ENCODE measurements around the gene HDAC5.

Gene HDAC5

DNA sequence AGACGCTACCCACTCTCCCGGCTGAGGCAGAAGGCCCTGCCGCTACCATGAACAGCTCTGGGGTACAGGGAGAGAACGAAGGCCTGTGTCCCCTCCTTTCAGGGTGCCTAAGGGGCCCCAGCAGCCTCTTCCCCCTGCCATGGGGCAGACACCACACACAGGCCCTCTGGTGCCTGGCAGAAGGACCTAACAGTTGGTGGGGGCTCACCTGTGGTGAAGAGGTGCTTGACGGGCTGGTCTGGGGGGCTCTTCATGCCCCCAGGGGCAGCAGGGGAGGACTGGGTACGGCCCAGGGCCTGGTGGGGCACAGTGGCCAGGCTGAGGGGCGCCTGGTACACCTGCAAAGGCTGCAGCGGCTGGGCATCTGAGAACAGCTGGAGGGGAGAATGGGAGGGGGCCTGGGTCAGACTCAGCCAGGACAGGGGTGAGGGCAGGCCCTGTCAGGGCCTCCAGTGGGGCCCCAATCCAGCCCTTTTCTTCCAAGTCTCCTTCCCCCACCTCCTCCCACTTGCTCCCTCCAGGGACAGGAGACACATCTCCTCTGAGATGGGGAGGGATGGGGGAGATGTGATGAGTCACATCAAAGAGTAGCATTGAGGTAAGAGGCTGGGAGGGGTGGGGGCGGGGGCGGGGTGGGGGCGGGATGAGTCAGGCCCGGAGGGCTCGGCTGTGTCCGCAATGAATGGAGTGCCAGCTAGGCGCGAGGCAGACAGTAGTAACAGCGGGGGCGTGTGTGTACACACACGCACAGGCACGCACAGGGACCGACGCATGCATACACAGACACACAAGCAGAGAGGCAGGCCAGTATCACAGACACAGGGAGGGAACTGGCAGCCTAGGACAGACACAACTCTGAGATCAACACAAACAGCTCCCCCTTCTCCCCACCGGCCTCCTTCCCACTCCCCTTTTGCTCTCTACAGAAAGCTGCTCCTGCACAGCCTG lies 36.8 kb downstream of the HDAC5 start:
- peaks cover 26 to 45% of the 10 kb centered on the region in 2 donors for H3K36me3 ChIP-seq (ENCODE audit: control insufficient read depth in 2 of 2, insufficient read depth in 2 of 2, low read length in 2 of 2)
- no peak overlapping the region for H3K9ac ChIP-seq (ENCODE audit: low read depth in 1 of 2, low read length in 2 of 2)
- H3K9me3 ChIP-seq (ENCODE audit: control insufficient read depth in 2 of 2, low read length in 2 of 2): no peaks in the 10 kb centered on the region
- no peak overlapping the region for H3K27ac ChIP-seq (ENCODE audit: low read depth in 2 of 2, low read length in 2 of 2)
- H3K4me3 ChIP-seq (ENCODE audit: low read length in 2 of 2): no peak overlapping the region
- peaks cover 0 to 2% of the 10 kb centered on the region in 2 donors for H3K4me1 ChIP-seq (ENCODE audit: control insufficient read depth in 2 of 2, insufficient read depth in 2 of 2, low read length in 2 of 2)
- H3K27me3 ChIP-seq (ENCODE audit: control insufficient read depth in 2 of 2, insufficient read depth in 2 of 2, low read length in 2 of 2): no peaks in the 10 kb centered on the region

DNA sequence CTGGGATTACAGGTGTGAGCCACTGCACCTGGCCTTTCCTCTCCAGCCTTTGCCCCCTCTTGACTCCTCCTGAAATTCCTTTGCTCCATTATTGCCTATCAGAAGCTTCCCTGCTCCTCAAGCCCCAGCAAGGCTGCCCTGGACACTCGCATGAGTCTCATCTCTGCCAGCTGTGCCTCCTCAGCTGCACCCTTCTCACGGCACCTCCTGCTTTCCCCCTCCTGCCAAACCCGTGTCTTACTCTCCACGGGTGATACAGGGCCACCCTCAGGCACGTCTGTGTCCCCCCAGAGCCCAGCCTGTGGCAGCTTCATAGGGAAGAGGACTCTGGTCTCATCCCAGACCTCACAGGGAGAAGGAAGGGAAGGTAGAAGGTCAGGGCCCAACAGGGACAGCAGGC lies 37.5 kb downstream of the HDAC5 start:
- H3K27ac ChIP-seq (ENCODE audit: low read depth in 2 of 2, low read length in 2 of 2): no peak overlapping the region
- H3K36me3 ChIP-seq (ENCODE audit: control insufficient read depth in 2 of 2, insufficient read depth in 2 of 2, low read length in 2 of 2): peaks cover 23 to 39% of the 10 kb centered on the region in 2 donors
- no peaks in the 10 kb centered on the region for H3K27me3 ChIP-seq (ENCODE audit: control insufficient read depth in 2 of 2, insufficient read depth in 2 of 2, low read length in 2 of 2)
- H3K9ac ChIP-seq (ENCODE audit: low read depth in 1 of 2, low read length in 2 of 2): no peak overlapping the region
- no peaks in the 10 kb centered on the region for H3K9me3 ChIP-seq (ENCODE audit: control insufficient read depth in 2 of 2, low read length in 2 of 2)
- H3K4me1 ChIP-seq (ENCODE audit: control insufficient read depth in 2 of 2, insufficient read depth in 2 of 2, low read length in 2 of 2): peaks cover 0 to 2% of the 10 kb centered on the region in 2 donors
- H3K4me3 ChIP-seq (ENCODE audit: low read length in 2 of 2): no peak overlapping the region

DNA sequence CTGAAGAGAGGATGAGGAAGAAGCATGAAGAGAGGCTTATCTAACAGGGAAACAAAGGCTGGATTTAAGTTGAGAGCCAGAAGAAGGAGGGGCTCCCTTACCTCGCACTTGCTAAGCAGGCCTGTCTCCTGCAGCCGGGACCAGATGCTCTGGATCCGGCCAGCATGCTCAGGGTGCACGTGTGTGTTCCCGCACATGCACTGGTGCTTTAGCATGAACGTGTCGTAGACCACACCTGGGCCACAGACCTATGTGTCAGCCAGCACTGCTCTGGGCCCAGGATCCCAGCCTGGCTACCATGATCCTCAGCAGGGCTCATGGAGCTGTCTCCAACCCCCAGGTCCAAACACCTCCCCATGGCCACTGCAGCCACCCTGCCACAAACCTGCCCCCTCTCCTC lies 38.5 kb downstream of the HDAC5 start:
- Histone ChIP-seq H3K4me1 (ENCODE audit: control insufficient read depth in 2 of 2, insufficient read depth in 2 of 2, low read length in 2 of 2) (peaks cover 0 to 2% of the 10 kb centered on the region in 2 donors), H3K27ac (ENCODE audit: low read depth in 2 of 2, low read length in 2 of 2) (no peak overlapping the region), H3K4me3 (ENCODE audit: low read length in 2 of 2) (no peak overlapping the region), H3K9me3 (ENCODE audit: control insufficient read depth in 2 of 2, low read length in 2 of 2) (no peaks in the 10 kb centered on the region), H3K9ac (ENCODE audit: low read depth in 1 of 2, low read length in 2 of 2) (no peak overlapping the region), H3K27me3 (ENCODE audit: control insufficient read depth in 2 of 2, insufficient read depth in 2 of 2, low read length in 2 of 2) (no peaks in the 10 kb centered on the region), H3K36me3 (ENCODE audit: control insufficient read depth in 2 of 2, insufficient read depth in 2 of 2, low read length in 2 of 2) (peaks cover 29 to 46% of the 10 kb centered on the region in 2 donors)

DNA sequence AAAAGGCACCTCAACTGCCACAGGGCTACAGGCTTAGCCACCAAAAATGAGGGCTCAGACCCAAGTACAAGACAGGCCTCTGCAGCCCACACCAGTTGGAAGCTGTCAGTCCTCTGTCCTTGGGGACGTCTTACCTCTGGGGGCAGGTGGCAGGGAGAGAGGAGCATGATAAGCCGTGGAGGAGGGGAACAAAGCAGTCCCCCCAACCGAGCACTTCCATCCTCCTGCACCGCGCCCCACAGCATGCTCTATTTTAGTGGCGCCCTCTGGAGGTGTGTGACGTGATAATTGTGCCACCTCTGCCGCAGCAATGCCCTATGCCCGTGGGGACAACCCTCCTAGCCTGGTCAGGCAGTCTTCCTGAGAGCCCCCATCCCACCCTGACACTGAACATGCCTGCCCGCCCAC lies 39.3 kb downstream of the HDAC5 start:
- Histone ChIP-seq H3K27ac (ENCODE audit: low read depth in 2 of 2, low read length in 2 of 2) (no peak overlapping the region), H3K36me3 (ENCODE audit: control insufficient read depth in 2 of 2, insufficient read depth in 2 of 2, low read length in 2 of 2) (peaks cover 32 to 48% of the 10 kb centered on the region in 2 donors), H3K27me3 (ENCODE audit: control insufficient read depth in 2 of 2, insufficient read depth in 2 of 2, low read length in 2 of 2) (no peaks in the 10 kb centered on the region)

DNA sequence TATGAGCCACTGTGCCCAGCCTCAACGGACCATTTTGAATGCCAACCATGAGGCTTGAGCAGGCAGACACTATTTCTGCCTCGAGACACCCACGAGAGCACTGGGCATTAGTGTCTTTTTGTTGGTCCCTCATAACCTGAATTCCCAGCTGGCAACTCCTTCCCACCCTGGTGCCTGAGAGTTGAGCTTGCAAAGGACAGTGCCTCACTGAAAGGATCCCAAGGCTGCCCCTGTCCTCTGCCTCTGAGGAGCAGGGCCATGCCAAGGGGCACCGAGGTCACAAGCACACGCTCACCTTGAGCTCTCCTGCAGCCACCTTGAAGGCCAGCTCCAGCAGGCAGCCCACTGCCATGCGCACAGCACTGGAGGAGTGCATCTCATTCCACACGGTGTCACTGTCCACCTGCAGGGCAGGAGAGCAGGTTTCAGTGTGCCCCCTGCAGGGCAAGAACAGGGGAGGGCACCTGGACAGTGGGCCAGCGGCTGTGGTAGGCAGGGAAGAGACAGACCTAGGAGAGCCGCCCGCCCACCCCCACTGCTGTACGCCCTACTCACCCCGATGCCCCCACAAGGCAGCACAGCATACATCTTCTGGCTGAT lies 40.1 kb downstream of the HDAC5 start:
- H3K27me3 ChIP-seq (ENCODE audit: control insufficient read depth in 2 of 2, insufficient read depth in 2 of 2, low read length in 2 of 2): no peaks in the 10 kb centered on the region
- peaks cover 34 to 50% of the 10 kb centered on the region in 2 donors for H3K36me3 ChIP-seq (ENCODE audit: control insufficient read depth in 2 of 2, insufficient read depth in 2 of 2, low read length in 2 of 2)
- H3K9me3 ChIP-seq (ENCODE audit: control insufficient read depth in 2 of 2, low read length in 2 of 2): no peaks in the 10 kb centered on the region
- H3K4me1 ChIP-seq (ENCODE audit: control insufficient read depth in 2 of 2, insufficient read depth in 2 of 2, low read length in 2 of 2): peaks cover 0 to 2% of the 10 kb centered on the region in 2 donors
- H3K27ac ChIP-seq (ENCODE audit: low read depth in 2 of 2, low read length in 2 of 2): no peak overlapping the region
- no peak overlapping the region for H3K9ac ChIP-seq (ENCODE audit: low read depth in 1 of 2, low read length in 2 of 2)
- H3K4me3 ChIP-seq (ENCODE audit: low read length in 2 of 2): no peak overlapping the region

More for the DNA sequence above, 39.3 kb downstream of the HDAC5 start:
- no peak overlapping the region for H3K9ac ChIP-seq (ENCODE audit: low read depth in 1 of 2, low read length in 2 of 2)
- H3K9me3 ChIP-seq (ENCODE audit: control insufficient read depth in 2 of 2, low read length in 2 of 2): no peaks in the 10 kb centered on the region
- H3K4me3 ChIP-seq (ENCODE audit: low read length in 2 of 2): no peak overlapping the region
- peaks cover 0 to 2% of the 10 kb centered on the region in 2 donors for H3K4me1 ChIP-seq (ENCODE audit: control insufficient read depth in 2 of 2, insufficient read depth in 2 of 2, low read length in 2 of 2)

DNA sequence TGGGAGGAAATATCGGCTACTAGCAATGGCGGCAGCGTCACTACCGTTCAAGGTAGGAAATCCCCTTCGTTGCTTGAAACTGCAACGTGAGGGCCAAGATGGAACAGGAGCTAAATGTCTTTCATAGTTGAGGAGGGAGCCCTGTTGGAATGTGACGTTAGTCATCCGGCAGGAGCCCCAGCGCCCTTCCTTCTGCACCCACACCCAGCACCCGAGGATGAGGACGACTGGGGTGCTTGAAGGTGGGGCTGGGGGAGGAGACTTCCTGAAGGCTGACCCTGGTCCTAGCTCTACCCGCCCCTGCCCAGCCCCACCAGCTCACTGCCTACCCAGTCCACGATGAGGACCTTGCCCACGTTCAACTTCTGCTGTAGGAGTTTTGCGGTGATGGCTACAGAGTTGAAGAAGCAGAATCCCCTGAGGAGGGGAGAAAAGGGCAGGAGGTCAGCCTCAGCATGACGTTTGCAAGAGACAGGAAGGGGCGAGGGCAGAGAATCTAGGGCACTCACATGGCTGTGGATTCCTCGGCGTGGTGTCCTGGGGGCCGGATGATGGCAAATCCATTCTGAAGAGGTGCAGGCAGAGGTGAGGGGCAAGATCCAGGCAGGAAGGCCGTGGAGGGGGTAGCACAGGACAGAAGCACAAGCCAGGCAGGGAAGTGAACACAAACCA lies 41.0 kb downstream of the HDAC5 start:
- Histone ChIP-seq H3K36me3 (ENCODE audit: control insufficient read depth in 2 of 2, insufficient read depth in 2 of 2, low read length in 2 of 2) (peaks cover 41 to 49% of the 10 kb centered on the region in 2 donors), H3K9ac (ENCODE audit: low read depth in 1 of 2, low read length in 2 of 2) (no peak overlapping the region), H3K9me3 (ENCODE audit: control insufficient read depth in 2 of 2, low read length in 2 of 2) (no peaks in the 10 kb centered on the region), H3K27ac (ENCODE audit: low read depth in 2 of 2, low read length in 2 of 2) (no peak overlapping the region), H3K4me3 (ENCODE audit: low read length in 2 of 2) (no peak overlapping the region), H3K4me1 (ENCODE audit: control insufficient read depth in 2 of 2, insufficient read depth in 2 of 2, low read length in 2 of 2) (peaks cover 0 to 2% of the 10 kb centered on the region in 2 donors), H3K27me3 (ENCODE audit: control insufficient read depth in 2 of 2, insufficient read depth in 2 of 2, low read length in 2 of 2) (no peaks in the 10 kb centered on the region)

DNA sequence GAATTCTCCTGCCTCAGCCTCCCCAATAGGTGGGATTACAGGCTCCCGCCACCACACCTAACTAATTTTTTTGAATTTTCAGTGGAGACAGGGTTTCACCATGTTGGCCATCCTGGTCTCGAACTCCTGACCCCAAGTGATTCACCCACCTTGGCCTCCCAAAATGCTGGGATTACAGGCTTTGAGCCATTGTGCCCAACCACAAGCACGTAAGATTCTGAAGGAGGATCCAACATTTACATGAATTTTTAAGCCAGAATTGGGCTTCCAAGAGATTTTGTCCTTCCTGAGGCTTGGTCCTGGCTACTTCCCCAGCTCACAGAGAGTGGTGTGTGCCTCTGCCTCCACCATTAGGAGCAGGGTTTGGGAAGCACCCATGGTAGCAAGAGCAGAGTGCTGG lies 41.8 kb downstream of the HDAC5 start:
- H3K4me1 ChIP-seq (ENCODE audit: control insufficient read depth in 2 of 2, insufficient read depth in 2 of 2, low read length in 2 of 2): peaks cover 0 to 2% of the 10 kb centered on the region in 2 donors
- H3K9ac ChIP-seq (ENCODE audit: low read depth in 1 of 2, low read length in 2 of 2): no peak overlapping the region
- H3K36me3 ChIP-seq (ENCODE audit: control insufficient read depth in 2 of 2, insufficient read depth in 2 of 2, low read length in 2 of 2): peaks cover 43 to 53% of the 10 kb centered on the region in 2 donors
- H3K9me3 ChIP-seq (ENCODE audit: control insufficient read depth in 2 of 2, low read length in 2 of 2): no peaks in the 10 kb centered on the region
- no peaks in the 10 kb centered on the region for H3K27me3 ChIP-seq (ENCODE audit: control insufficient read depth in 2 of 2, insufficient read depth in 2 of 2, low read length in 2 of 2)
- no peak overlapping the region for H3K4me3 ChIP-seq (ENCODE audit: low read length in 2 of 2)
- H3K27ac ChIP-seq (ENCODE audit: low read depth in 2 of 2, low read length in 2 of 2): no peak overlapping the region

DNA sequence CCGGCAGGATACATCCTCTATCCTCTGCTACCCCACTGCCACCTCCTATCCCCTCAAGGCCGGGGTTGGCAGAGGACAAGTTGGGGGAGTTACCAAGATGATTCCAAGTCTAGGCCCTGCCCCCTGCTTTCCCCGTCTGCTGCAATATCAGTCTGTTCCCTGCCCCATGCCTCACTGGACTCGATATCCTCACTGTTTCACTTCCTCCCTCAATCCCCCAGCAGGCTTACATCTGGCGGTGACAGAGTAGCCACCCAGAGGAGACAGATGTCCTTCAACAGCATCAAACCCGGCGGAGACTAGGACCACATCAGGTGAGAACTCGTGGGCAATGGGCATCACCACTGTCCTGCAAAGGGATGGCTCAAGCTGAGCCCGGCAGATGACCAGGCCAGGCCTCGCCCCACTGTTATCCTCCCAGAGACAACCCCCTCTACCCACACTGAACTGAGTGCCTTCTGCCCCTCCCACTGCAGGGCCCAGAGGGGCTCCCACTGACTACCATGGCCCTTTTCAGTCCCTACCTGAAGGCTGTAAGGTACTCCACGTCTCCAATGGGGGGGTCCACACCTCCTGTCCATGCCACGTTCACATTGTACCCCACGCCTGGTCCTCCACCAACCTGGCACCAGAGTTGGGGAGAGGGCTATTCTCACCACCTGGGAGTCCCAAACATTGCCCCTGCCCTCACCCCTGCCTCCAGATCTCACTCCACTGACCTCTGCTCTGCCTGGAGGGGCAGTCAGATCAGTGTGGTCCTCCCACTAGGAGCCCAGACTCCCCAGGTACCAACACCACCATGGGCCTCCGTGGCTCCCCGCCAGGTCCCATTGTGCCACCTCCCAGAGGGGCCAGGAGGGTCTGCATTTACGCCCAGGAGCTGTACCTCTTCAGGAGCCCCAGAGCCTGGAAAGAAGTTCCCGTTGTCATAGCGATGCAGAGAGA lies 43.3 kb downstream of the HDAC5 start:
- Histone ChIP-seq H3K9ac (ENCODE audit: low read depth in 1 of 2, low read length in 2 of 2) (no peak overlapping the region), H3K27ac (ENCODE audit: low read depth in 2 of 2, low read length in 2 of 2) (no peak overlapping the region), H3K4me1 (ENCODE audit: control insufficient read depth in 2 of 2, insufficient read depth in 2 of 2, low read length in 2 of 2) (peaks cover 0 to 2% of the 10 kb centered on the region in 2 donors), H3K27me3 (ENCODE audit: control insufficient read depth in 2 of 2, insufficient read depth in 2 of 2, low read length in 2 of 2) (no peaks in the 10 kb centered on the region), H3K4me3 (ENCODE audit: low read length in 2 of 2) (no peak overlapping the region), H3K9me3 (ENCODE audit: control insufficient read depth in 2 of 2, low read length in 2 of 2) (no peaks in the 10 kb centered on the region), H3K36me3 (ENCODE audit: control insufficient read depth in 2 of 2, insufficient read depth in 2 of 2, low read length in 2 of 2) (peaks cover 55 to 68% of the 10 kb centered on the region in 2 donors)

DNA sequence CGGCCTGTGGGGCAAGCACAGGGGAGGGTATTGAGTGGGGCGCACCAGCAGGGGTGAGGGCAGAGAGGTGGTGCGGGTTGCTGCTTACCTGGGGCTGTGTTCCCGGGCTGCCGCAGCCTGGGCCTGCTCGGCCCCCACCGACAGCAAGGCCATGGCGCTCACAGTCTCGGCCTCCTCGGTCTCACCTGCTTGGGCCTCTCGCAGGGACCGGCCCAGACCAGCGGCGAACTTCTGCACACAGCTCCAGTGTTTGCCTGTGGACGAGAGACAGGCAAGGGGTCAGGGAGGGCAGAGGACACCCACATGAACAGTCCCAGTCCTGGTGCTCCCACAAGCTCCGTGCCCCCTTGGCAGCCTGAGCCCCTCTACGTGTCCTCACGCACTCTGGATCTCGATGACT lies 45.0 kb downstream of the HDAC5 start:
- H3K9me3 ChIP-seq (ENCODE audit: control insufficient read depth in 2 of 2, low read length in 2 of 2): no peaks in the 10 kb centered on the region
- peaks cover 49 to 65% of the 10 kb centered on the region in 2 donors for H3K36me3 ChIP-seq (ENCODE audit: control insufficient read depth in 2 of 2, insufficient read depth in 2 of 2, low read length in 2 of 2)
- no peak overlapping the region for H3K9ac ChIP-seq (ENCODE audit: low read depth in 1 of 2, low read length in 2 of 2)
- no peak overlapping the region for H3K4me3 ChIP-seq (ENCODE audit: low read length in 2 of 2)
- no peaks in the 10 kb centered on the region for H3K27me3 ChIP-seq (ENCODE audit: control insufficient read depth in 2 of 2, insufficient read depth in 2 of 2, low read length in 2 of 2)
- H3K4me1 ChIP-seq (ENCODE audit: control insufficient read depth in 2 of 2, insufficient read depth in 2 of 2, low read length in 2 of 2): peaks cover 0 to 2% of the 10 kb centered on the region in 2 donors
- H3K27ac ChIP-seq (ENCODE audit: low read depth in 2 of 2, low read length in 2 of 2): no peak overlapping the region
